Muscle layer of colon (tissue), 2 donors: ENCODE results near the gene FCHSD1.

ENCODE experiments used
- H3K27ac ChIP-seq: one replicate; pipeline ENCODE4 v1.7.0; 2013; ENCODE audit warnings: low read depth, mild to moderate bottlenecking, low read length, moderate library complexity
- H3K27me3 ChIP-seq, 2 donors: one replicate each; pipeline ENCODE4 v1.7.0; 2013; ENCODE audit warnings: low read length in 2 of 2, mild to moderate bottlenecking in 2 of 2; ENCODE audit not compliant: insufficient read depth in 2 of 2, control insufficient read depth in 1 of 2
- H3K36me3 ChIP-seq: one replicate; pipeline ENCODE4 v1.7.0; 2013; ENCODE audit warnings: mild to moderate bottlenecking, low read length; ENCODE audit not compliant: insufficient read depth
- H3K4me1 ChIP-seq: one replicate; pipeline ENCODE4 v1.7.0; 2013; ENCODE audit warnings: mild to moderate bottlenecking, low read length; ENCODE audit not compliant: insufficient read depth
- H3K4me3 ChIP-seq, 2 donors: one replicate each; pipeline ENCODE4 v1.7.0; 2013; ENCODE audit warnings: low read length in 2 of 2, low read depth in 1 of 2, mild to moderate bottlenecking in 1 of 2, moderate library complexity in 1 of 2
- H3K9ac ChIP-seq: one replicate; pipeline ENCODE4 v1.7.0; 2013; ENCODE audit warnings: low read length
- H3K9me3 ChIP-seq: one replicate; pipeline ENCODE4 v1.7.0; 2013; ENCODE audit warnings: mild to moderate bottlenecking, low read length
- donor health status: abdominal sarcoma.
- donor health status: Adenocarcinoma of cecum.

The FCHSD1 gene

GRCh38 chr5:141590127-141590526 is 61.1 kb downstream of the FCHSD1 start:
- no peak overlapping the region for H3K9ac ChIP-seq
- no peaks in the 10 kb centered on the region for H3K4me1 ChIP-seq
- H3K27ac ChIP-seq = no peak overlapping the region
- no peaks in the 10 kb centered on the region for H3K27me3 ChIP-seq
- peaks cover 7% of the 10 kb centered on the region for H3K36me3 ChIP-seq
- no peak overlapping the region for H3K4me3 ChIP-seq
- H3K9me3 ChIP-seq = no peaks in the 10 kb centered on the region
